ENCODE data around the gene BOK.

Gene BOK

DNA sequence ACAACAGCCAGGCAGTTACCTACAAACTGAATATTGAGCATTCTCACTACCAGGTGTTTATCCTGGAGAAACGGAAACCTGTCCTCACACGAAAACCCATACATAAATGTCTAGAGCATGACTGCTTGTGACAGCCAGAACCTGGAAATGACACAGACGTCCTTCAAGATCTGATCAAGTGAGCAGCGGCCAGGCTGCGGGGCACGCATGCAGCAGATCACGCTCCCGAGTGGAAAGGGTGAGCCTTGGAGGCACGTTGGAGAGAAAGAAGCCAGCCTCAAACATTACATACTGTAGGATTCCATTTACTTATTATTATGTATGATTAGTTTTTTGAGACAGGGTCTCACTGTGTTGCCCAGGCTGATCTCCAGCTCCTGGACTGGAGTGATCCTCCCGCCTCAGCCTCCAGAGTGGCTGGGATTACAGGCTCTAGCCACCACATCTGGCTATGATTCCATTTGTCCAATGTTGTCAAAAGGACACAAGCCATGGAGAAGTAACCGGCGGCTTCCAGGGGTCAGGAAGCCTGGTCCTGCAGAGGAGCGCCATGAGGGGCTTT lies 27.3 kb upstream of the BOK start:
- Histone ChIP-seq H3K4me1 (ENCODE audit: control insufficient read depth in 1 of 2, insufficient read depth in 1 of 2, low read depth in 1 of 2, low read length in 1 of 2) (no peaks in the 10 kb centered on the region), H3K36me3 (no peaks in the 10 kb centered on the region), H3K27ac (no peak overlapping the region), H3K4me3 (ENCODE audit: low read depth in 1 of 2, low read length in 1 of 2) (no peak overlapping the region), H3K27me3 (peaks cover 18% of the 10 kb centered on the region), H3K9me3 (no peaks in the 10 kb centered on the region)
- TF ChIP-seq CTCF (IDR thresholded peaks at IDR 0.05): no peak

DNA sequence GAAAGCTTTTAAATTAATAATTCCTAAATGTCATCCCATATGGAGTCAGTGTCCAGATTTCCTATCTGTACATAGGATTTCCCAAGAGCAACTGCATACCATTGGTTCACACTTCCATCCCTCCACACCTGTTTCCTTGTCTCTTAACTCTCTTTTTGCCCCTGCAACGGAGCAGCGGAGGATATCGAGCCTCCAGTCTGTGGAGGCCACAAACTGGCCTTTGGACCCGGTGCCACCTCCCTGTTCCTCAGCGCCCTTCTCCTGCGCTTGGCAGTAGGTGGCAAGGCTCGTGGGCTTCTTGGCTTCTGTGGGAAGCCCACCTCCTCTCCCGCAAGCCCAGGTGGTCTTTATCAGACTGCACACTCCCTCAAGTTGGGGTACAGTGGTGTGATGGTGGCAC lies 26.4 kb upstream of the BOK start:
- Histone ChIP-seq H3K27ac (no peak overlapping the region), H3K36me3 (no peaks in the 10 kb centered on the region), H3K4me3 (ENCODE audit: low read depth in 1 of 2, low read length in 1 of 2) (no peak overlapping the region), H3K9me3 (no peaks in the 10 kb centered on the region), H3K27me3 (peaks cover 27% of the 10 kb centered on the region), H3K4me1 (ENCODE audit: control insufficient read depth in 1 of 2, insufficient read depth in 1 of 2, low read depth in 1 of 2, low read length in 1 of 2) (no peaks in the 10 kb centered on the region)
- TF ChIP-seq CTCF (IDR thresholded peaks at IDR 0.05): no peak

DNA sequence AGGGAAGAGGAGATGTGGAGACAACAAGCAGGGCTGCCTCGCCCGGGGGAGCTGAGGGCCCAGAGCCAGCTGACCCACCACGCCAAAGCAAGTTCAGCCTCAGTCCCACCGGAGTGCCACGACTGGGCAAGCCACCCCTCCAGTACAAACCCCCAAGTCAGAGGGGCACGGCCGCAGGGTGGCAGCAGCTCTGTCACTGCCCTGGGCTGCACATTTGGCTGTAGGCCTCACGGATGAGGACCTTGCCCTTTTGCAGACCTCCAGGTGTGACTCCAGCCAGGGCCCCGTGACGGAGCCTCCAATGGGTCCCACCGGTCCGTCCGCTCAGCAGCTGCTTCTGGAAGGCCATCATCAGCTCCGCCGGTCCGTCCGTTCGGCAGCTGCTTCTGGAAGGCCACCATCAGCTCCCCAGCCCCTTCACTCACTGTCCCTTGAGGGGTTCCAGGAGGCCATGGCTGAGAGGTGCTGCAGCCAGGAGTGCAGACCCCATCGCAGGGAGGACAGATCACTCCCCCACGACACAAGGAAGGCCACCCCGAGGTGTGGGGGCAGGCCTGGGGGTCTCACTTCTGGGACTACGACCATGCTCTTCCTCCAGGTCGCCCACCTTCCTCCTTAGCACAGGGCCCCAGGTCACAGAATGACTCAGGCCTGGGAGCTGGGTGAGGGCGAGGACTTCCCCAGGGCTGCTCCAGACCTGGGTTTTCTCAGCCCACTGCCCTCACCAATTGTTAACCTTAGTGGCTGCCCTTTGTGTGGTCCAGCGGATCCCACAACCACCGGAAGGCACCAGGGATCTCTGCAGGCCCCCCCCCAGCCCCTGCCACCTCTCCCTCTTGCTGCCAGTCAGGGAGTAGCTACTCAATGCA lies 25.6 kb upstream of the BOK start:
- no peaks in the 10 kb centered on the region for H3K9me3 ChIP-seq
- no peak overlapping the region for H3K4me3 ChIP-seq (ENCODE audit: low read depth in 1 of 2, low read length in 1 of 2)
- no peak for TF ChIP-seq CTCF (IDR thresholded peaks at IDR 0.05)
- H3K36me3 ChIP-seq: no peaks in the 10 kb centered on the region
- no peak overlapping the region for H3K27ac ChIP-seq
- no peaks in the 10 kb centered on the region for H3K4me1 ChIP-seq (ENCODE audit: control insufficient read depth in 1 of 2, insufficient read depth in 1 of 2, low read depth in 1 of 2, low read length in 1 of 2)
- peaks cover 32% of the 10 kb centered on the region for H3K27me3 ChIP-seq

DNA sequence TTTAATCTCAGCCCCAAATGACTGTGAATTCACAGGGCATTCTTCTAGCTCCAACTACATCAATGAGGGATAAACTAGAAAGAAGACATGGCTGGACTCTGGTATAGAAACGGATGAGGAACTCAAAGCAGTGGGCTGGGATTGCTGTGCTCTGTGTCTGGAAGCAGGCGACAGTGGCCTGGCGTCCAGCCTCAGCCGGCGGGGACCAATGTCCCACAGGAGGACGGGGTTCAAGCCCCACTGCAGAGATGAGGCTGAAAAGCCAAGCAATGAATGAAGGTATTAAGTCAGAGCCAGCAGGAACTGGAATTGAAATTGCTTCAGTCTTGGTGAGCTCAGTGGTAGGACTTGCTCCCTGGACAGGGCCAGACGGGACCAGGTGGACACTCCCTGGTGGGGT lies 24.3 kb upstream of the BOK start:
- Histone ChIP-seq H3K27me3 (peaks cover 45% of the 10 kb centered on the region), H3K27ac (no peak overlapping the region), H3K9me3 (no peaks in the 10 kb centered on the region), H3K4me3 (ENCODE audit: low read depth in 1 of 2, low read length in 1 of 2) (no peak overlapping the region), H3K4me1 (ENCODE audit: control insufficient read depth in 1 of 2, insufficient read depth in 1 of 2, low read depth in 1 of 2, low read length in 1 of 2) (no peaks in the 10 kb centered on the region), H3K36me3 (no peaks in the 10 kb centered on the region)
- no peak for TF ChIP-seq CTCF (IDR thresholded peaks at IDR 0.05)

- H3K27ac ChIP-seq: no peak overlapping the region
- no peak for TF ChIP-seq CTCF (IDR thresholded peaks at IDR 0.05)
- peaks cover 51% of the 10 kb centered on the region for H3K27me3 ChIP-seq
- H3K4me3 ChIP-seq (ENCODE audit: low read depth in 1 of 2, low read length in 1 of 2): no peak overlapping the region
- no peaks in the 10 kb centered on the region for H3K4me1 ChIP-seq (ENCODE audit: control insufficient read depth in 1 of 2, insufficient read depth in 1 of 2, low read depth in 1 of 2, low read length in 1 of 2)
- H3K9me3 ChIP-seq: no peaks in the 10 kb centered on the region
- H3K36me3 ChIP-seq: no peaks in the 10 kb centered on the region
Observed at GRCh38 chr2:241534701-241535375, 23.7 kb upstream of the BOK start.
